OCI-LY1 (cell line): ENCODE measurements around the gene BIRC5.

ENCODE experiments used
- H2AFZ ChIP-seq: fragments of 200-600 bp; sonication (generic), shearing (Covaris generic); 2 replicates; pipeline ENCODE4 v1.6.0; 2014; ENCODE audit warnings: antibody characterized with exemption, mild to moderate bottlenecking, low read length
- H3F3A ChIP-seq: fragments of 200-600 bp; sonication (generic), shearing (Covaris generic); 2 replicates; pipeline ENCODE4 v1.6.0; 2014; ENCODE audit warnings: mild to moderate bottlenecking, antibody characterized with exemption, low read length, moderate library complexity; ENCODE audit not compliant: insufficient read depth
- H3K27ac ChIP-seq: fragments of 200-600 bp; sonication (generic); 2 replicates; pipeline ENCODE4 v1.5.1; 2014; ENCODE audit warnings: low read length, mixed run types, mild to moderate bottlenecking, low read depth; ENCODE audit not compliant: poor library complexity, severe bottlenecking
- H3K27me3 ChIP-seq: fragments of 200-600 bp; sonication (generic); 2 replicates; pipeline ENCODE4 v1.6.0; 2014; ENCODE audit warnings: antibody characterized with exemption, mild to moderate bottlenecking, low read length, moderate library complexity; ENCODE audit not compliant: insufficient read depth
- H3K36me3 ChIP-seq: fragments of 200-600 bp; sonication (generic); 2 replicates; pipeline ENCODE4 v1.6.1; 2014; ENCODE audit warnings: mild to moderate bottlenecking, antibody characterized with exemption, low read length, moderate library complexity, mixed read lengths; ENCODE audit not compliant: insufficient read depth
- H3K4me1 ChIP-seq: fragments of 200-600 bp; sonication (generic); 2 replicates; pipeline ENCODE4 v1.5.1; 2014; ENCODE audit warnings: mild to moderate bottlenecking, low read length, moderate library complexity; ENCODE audit not compliant: insufficient read depth, severe bottlenecking
- H3K4me2 ChIP-seq: fragments of 200-600 bp; sonication (generic), shearing (Covaris generic); 2 replicates; pipeline ENCODE4 v1.6.1; 2014; ENCODE audit warnings: low read length
- H3K4me3 ChIP-seq: fragments of 200-600 bp; sonication (generic); 2 replicates; pipeline ENCODE4 v1.5.1; 2014; ENCODE audit warnings: low read length, low read depth, mild to moderate bottlenecking, mixed read lengths; ENCODE audit not compliant: poor library complexity, severe bottlenecking
- H3K79me2 ChIP-seq: fragments of 200-600 bp; shearing (Covaris generic); 2 replicates; pipeline ENCODE4 v1.6.1; 2016; ENCODE audit warnings: mixed run types, low read length, mixed read lengths; ENCODE audit not compliant: insufficient read depth
- H3K9ac ChIP-seq: fragments of 200-600 bp; sonication (generic), shearing (Covaris generic); 2 replicates; pipeline ENCODE4 v1.6.1; 2014; ENCODE audit warnings: mild to moderate bottlenecking, low read length, mixed read lengths
- H3K9me2 ChIP-seq: fragments of 200-600 bp; sonication (generic), shearing (Covaris generic); 2 replicates; pipeline ENCODE4 v1.6.1; 2014; ENCODE audit warnings: low read depth, mild to moderate bottlenecking, low read length, mixed read lengths
- H3K9me3 ChIP-seq: fragments of 200-600 bp; shearing (Covaris generic); 2 replicates; pipeline ENCODE4 v1.6.1; 2014; ENCODE audit warnings: low read length, mixed read lengths
- H4K20me1 ChIP-seq: fragments of 200-600 bp; sonication (generic), shearing (Covaris generic); 2 replicates; pipeline ENCODE4 v1.6.0; 2016; ENCODE audit warnings: mild to moderate bottlenecking, low read length; ENCODE audit not compliant: insufficient read depth
- EZH2 ChIP-seq: fragments of 200-600 bp; sonication (generic), shearing (Covaris generic); IDR thresholded peaks from 2 replicates; pipeline ENCODE4 v1.8.0; 2017; ENCODE audit warnings: borderline replicate concordance, mixed run types, mild to moderate bottlenecking, antibody characterized with exemption, low read length, moderate library complexity, mixed read lengths
- TF ChIP-seq, protein P1 (sequence below): fragments of 200-600 bp; sonication (generic), shearing (Covaris generic); IDR thresholded peaks from 2 replicates; pipeline ENCODE4 v1.5.1; 2017; ENCODE audit warnings: mild to moderate bottlenecking, antibody characterized with exemption, low read length, moderate library complexity, mixed read lengths

Gene BIRC5

DNA sequence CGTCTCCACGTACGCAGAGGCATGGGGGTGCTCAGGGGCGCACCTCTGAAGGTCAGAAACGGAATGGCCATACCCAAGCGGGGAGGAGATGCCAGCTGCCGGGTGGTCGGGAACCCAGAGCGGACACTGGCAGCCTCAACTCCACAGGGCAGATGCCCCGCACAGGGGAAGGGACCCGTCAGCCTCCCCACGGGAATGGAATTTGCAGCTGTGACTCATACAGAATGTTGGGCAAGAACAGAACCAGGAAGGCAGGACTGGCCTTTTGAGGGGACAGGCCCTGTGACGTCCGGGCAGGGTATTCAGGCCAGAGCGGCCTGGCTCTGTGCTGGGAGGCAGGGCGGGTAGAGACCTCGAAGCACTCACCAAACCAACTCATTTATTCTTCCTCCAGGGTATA is 34.7 kb upstream of the BIRC5 start:
- H3K9me2 ChIP-seq: no peaks in the 10 kb centered on the region
- no peaks in the 10 kb centered on the region for H3K27me3 ChIP-seq
- H3F3A ChIP-seq: no peaks in the 10 kb centered on the region; the same call in 1 of the 2 replicates
- H4K20me1 ChIP-seq: no peaks in the 10 kb centered on the region
- H3K9me3 ChIP-seq: no peaks in the 10 kb centered on the region
- no peak overlapping the region for H3K4me3 ChIP-seq
- H3K4me2 ChIP-seq: no peak overlapping the region
- TF ChIP-seq, protein P1, sequence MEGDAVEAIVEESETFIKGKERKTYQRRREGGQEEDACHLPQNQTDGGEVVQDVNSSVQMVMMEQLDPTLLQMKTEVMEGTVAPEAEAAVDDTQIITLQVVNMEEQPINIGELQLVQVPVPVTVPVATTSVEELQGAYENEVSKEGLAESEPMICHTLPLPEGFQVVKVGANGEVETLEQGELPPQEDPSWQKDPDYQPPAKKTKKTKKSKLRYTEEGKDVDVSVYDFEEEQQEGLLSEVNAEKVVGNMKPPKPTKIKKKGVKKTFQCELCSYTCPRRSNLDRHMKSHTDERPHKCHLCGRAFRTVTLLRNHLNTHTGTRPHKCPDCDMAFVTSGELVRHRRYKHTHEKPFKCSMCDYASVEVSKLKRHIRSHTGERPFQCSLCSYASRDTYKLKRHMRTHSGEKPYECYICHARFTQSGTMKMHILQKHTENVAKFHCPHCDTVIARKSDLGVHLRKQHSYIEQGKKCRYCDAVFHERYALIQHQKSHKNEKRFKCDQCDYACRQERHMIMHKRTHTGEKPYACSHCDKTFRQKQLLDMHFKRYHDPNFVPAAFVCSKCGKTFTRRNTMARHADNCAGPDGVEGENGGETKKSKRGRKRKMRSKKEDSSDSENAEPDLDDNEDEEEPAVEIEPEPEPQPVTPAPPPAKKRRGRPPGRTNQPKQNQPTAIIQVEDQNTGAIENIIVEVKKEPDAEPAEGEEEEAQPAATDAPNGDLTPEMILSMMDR: no peak
- no peak for TF ChIP-seq EZH2
- H3K4me1 ChIP-seq: peaks cover 58% of the 10 kb centered on the region
- H3K27ac ChIP-seq: no peak overlapping the region
- no peak overlapping the region for H3K9ac ChIP-seq
- no peaks in the 10 kb centered on the region for H3K79me2 ChIP-seq
- H2AFZ ChIP-seq: no peak overlapping the region
- peaks cover 82% of the 10 kb centered on the region for H3K36me3 ChIP-seq

DNA sequence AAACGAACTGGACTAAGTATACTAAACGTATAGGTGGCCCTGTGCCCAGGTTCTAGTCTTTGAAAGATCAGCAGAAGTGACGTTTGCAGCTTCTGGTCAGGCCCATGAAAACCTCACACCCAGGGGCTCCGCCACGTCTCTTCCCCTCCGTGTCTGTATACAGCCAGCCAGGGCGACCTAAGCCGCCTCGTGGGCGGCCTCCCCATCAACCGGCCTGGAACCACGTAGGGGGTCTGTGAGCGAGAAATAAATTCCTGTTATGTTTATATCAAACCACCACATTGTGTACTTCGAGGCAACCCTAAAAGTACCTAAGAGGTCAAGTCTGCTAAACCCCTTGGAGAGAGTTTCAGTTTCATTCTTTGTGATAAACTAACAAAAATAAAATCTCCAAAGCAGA is 34.0 kb upstream of the BIRC5 start:
- H4K20me1 ChIP-seq: no peaks in the 10 kb centered on the region
- H3F3A ChIP-seq: no peaks in the 10 kb centered on the region; the same call in 1 of the 2 replicates
- H3K9me2 ChIP-seq: no peaks in the 10 kb centered on the region
- H3K9me3 ChIP-seq: no peaks in the 10 kb centered on the region
- no peaks in the 10 kb centered on the region for H3K27me3 ChIP-seq
- no peaks in the 10 kb centered on the region for H3K79me2 ChIP-seq
- TF ChIP-seq, protein P1: no peak
- TF ChIP-seq EZH2: no peak
- H3K4me3 ChIP-seq: peak overlapping the region; percentile 18
- H3K4me2 ChIP-seq: peak overlapping the region; percentile 44
- H3K36me3 ChIP-seq: peaks cover 79% of the 10 kb centered on the region
- H3K4me1 ChIP-seq: peaks cover 58% of the 10 kb centered on the region
- peak overlapping the region; percentile 69 for H3K27ac ChIP-seq
- H2AFZ ChIP-seq: no peak overlapping the region
- H3K9ac ChIP-seq: peak overlapping the region; percentile 12; the same call in 1 of the 2 replicates

DNA sequence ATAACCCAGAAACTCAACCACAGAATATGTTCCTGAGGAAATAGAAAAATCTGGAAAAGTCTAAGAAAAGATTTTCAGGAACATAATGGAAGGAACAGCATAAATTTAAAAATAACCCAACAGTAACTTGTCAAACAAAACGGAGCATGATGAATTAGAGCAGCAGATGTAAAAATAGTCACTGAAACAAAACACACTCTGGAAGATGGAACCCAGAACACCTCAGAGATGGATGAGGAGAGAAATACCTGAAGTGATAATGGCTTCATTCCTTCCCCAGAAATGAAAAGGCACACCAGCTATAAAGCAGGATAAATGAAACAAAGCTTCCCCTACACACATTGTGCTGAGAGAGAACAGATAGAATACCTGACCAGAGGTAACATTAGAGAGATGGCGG is 33.5 kb upstream of the BIRC5 start:
- Histone ChIP-seq H3K9ac (peak overlapping the region; percentile 12; the same call in 1 of the 2 replicates), H3K9me2 (no peaks in the 10 kb centered on the region), H2AFZ (no peak overlapping the region), H4K20me1 (no peaks in the 10 kb centered on the region), H3K36me3 (peaks cover 76% of the 10 kb centered on the region), H3K9me3 (no peaks in the 10 kb centered on the region), H3K4me3 (peak overlapping the region; percentile 18), H3K27ac (peak overlapping the region; percentile 69), H3K4me1 (peaks cover 58% of the 10 kb centered on the region), H3K4me2 (peak overlapping the region; percentile 44), H3K79me2 (no peaks in the 10 kb centered on the region), H3K27me3 (no peaks in the 10 kb centered on the region), H3F3A (no peaks in the 10 kb centered on the region; the same call in 1 of the 2 replicates)
- TF ChIP-seq EZH2: no peak
- TF ChIP-seq, protein P1: no peak
